ENCODE data around the gene GABRD.

DNA sequence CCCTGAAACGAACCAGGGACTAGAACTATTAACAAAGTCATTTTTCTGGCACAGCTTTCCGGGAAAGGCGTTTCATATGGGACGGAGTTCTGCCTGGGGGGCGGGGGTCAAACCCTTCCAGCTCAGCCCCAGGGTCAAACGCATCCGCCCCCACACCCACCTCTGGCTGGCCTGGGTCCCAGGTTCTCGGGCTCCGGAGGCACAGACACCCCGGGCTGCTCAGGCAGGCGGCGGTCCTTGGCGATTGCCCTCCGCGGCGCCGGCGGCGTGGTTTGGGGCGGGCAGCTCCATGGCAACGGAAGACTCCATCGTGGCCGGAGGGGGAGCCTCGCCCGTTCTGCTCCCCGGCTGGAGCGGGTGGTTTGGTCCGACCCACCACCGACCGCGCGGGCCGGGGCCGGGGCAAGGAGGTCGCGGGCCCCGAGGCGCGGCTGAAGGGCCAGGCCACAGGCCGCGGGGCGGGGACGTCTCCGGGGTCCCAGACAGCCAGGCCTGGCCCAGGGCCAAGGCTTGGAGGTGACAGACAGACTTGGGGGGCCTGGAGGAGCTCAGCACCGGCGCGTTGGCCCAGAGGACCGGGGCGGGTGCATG lies 15.5 kb upstream of the GABRD start, which contains the start of gene CFAP74:
- TF ChIP-seq, protein P1, sequence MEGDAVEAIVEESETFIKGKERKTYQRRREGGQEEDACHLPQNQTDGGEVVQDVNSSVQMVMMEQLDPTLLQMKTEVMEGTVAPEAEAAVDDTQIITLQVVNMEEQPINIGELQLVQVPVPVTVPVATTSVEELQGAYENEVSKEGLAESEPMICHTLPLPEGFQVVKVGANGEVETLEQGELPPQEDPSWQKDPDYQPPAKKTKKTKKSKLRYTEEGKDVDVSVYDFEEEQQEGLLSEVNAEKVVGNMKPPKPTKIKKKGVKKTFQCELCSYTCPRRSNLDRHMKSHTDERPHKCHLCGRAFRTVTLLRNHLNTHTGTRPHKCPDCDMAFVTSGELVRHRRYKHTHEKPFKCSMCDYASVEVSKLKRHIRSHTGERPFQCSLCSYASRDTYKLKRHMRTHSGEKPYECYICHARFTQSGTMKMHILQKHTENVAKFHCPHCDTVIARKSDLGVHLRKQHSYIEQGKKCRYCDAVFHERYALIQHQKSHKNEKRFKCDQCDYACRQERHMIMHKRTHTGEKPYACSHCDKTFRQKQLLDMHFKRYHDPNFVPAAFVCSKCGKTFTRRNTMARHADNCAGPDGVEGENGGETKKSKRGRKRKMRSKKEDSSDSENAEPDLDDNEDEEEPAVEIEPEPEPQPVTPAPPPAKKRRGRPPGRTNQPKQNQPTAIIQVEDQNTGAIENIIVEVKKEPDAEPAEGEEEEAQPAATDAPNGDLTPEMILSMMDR (IDR thresholded peaks at IDR 0.05; ENCODE audit: borderline replicate concordance, extremely low read depth, low read length, poor library complexity, severe bottlenecking) = no peak
- TF ChIP-seq EZH2 (IDR thresholded peaks at IDR 0.05; ENCODE audit: borderline replicate concordance, low read depth, low read length, severe bottlenecking) = no peak
